HG03460 (cell line): Measurements from ENCODE around the gene SLC66A3.

Experiments used
- ATAC-seq: cut with Tn5 transposase; IDR thresholded peaks from one replicate; pipeline ENCODE4 v1.9.1; 2021; ENCODE audit not compliant: unreplicated experiment

SLC66A3 gene

GRCh38 chr2:11134349-11134748 lies 20.9 kb upstream of the SLC66A3 start:
- no peak for ATAC-seq

- ATAC-seq, result no peak
Measured at GRCh38 chr2:11140492-11140891, 14.8 kb upstream of the SLC66A3 start.

GRCh38 chr2:11141319-11141718 lies 13.9 kb upstream of the SLC66A3 start:
- no peak for ATAC-seq

- ATAC-seq, result no peak
Measured at GRCh38 chr2:11142330-11142729, 12.9 kb upstream of the SLC66A3 start.

- ATAC-seq, result no peak
Measured at GRCh38 chr2:11142987-11143386, 12.3 kb upstream of the SLC66A3 start.

GRCh38 chr2:11144077-11144737 lies 11.1 kb upstream of the SLC66A3 start:
- no peak for ATAC-seq

- ATAC-seq, result no peak
Measured at GRCh38 chr2:11144738-11145079, 10.6 kb upstream of the SLC66A3 start.

GRCh38 chr2:11145350-11145749 lies 9.9 kb upstream of the SLC66A3 start:
- no peak for ATAC-seq

- ATAC-seq, result no peak
Measured at GRCh38 chr2:11146076-11146475, 9.2 kb upstream of the SLC66A3 start.

GRCh38 chr2:11147263-11147662 lies 8.0 kb upstream of the SLC66A3 start:
- no peak for ATAC-seq

- ATAC-seq, result no peak
Measured at GRCh38 chr2:11152591-11152990, 2.7 kb upstream of the SLC66A3 start.

GRCh38 chr2:11154016-11154922 lies 998 bp upstream of the SLC66A3 start:
- ATAC-seq, result peak; percentile 11

GRCh38 chr2:11154923-11155380 lies 315 bp upstream of the SLC66A3 start:
- ATAC-seq, result peak; percentile 68

- no peak for ATAC-seq
Measured at GRCh38 chr2:11156396-11157075, 1.3 kb downstream of the SLC66A3 start.

GRCh38 chr2:11157296-11157695 lies 2.0 kb downstream of the SLC66A3 start:
- no peak for ATAC-seq

GRCh38 chr2:11157731-11158130 lies 2.5 kb downstream of the SLC66A3 start:
- no peak for ATAC-seq

- ATAC-seq, result no peak
Measured at GRCh38 chr2:11158916-11159573, 3.8 kb downstream of the SLC66A3 start.

- ATAC-seq, result no peak
Measured at GRCh38 chr2:11159574-11160170, 4.4 kb downstream of the SLC66A3 start.

GRCh38 chr2:11160256-11160655 lies 5.0 kb downstream of the SLC66A3 start:
- ATAC-seq, result no peak

GRCh38 chr2:11160731-11161455 lies 5.6 kb downstream of the SLC66A3 start:
- peak; percentile 72 for ATAC-seq
